GM20000 (cell line): Measurements from ENCODE around the gene PIGU.
A peak's percentile ranks its signal among the peaks of the same experiment; 100 is the strongest.

Experiments used
- DNase-seq: peaks from one replicate; pipeline ENCODE4 v3.0.0; 2012; ENCODE audit warnings: low spot score
- CTCF ChIP-seq: IDR thresholded peaks from 2 replicates; pipeline ENCODE4 v1.5.1; 2012; ENCODE audit warnings: mild to moderate bottlenecking, control low read depth; ENCODE audit errors: extremely low read depth, missing control alignments

PIGU gene

GRCh38 chr20:34704177-34705007 lies 27.5 kb upstream of the PIGU start, which contains the start of gene TP53INP2:
TP53INP2 (plus strand) TSS chr20:34704344; CDS start chr20:34708740, 4,396 bp downstream.
- peak; percentile 91 for DNase-seq
- no peak for TF ChIP-seq CTCF

GRCh38 chr20:34703424-34704176 lies 26.7 kb upstream of the PIGU start:
- DNase-seq = no peak
- no peak for TF ChIP-seq CTCF

- no peak for DNase-seq
- no peak for TF ChIP-seq CTCF
Observed at GRCh38 chr20:34703061-34703423, 26.1 kb upstream of the PIGU start.

- no peak for DNase-seq
- TF ChIP-seq CTCF = no peak
Observed at GRCh38 chr20:34701405-34702085, 24.7 kb upstream of the PIGU start.

GRCh38 chr20:34693414-34693813 lies 16.5 kb upstream of the PIGU start:
- DNase-seq = no peak
- no peak for TF ChIP-seq CTCF

GRCh38 chr20:34691838-34692237 lies 14.9 kb upstream of the PIGU start:
- no peak for TF ChIP-seq CTCF
- DNase-seq = no peak

- DNase-seq = no peak
- no peak for TF ChIP-seq CTCF
Observed at GRCh38 chr20:34689486-34689885, 12.6 kb upstream of the PIGU start.
